Measurements from ENCODE around the gene MRPL53. TPM values are rescaled to one million over a fixed set of nuclear protein-coding genes. Genes with fewer than 3 reads are reported as not detected.

The MRPL53 gene
- total and polyA plus RNA-seq, 2 of the 13 experiments (the other 11 are each of a cell fraction or from before 2014, with no cell fraction given): 34.3 to 51.9 TPM

GRCh38 chr2:74440378-74441169 lies 31.9 kb downstream of the MRPL53 start (continued):
- TF ChIP-seq, protein P1, sequence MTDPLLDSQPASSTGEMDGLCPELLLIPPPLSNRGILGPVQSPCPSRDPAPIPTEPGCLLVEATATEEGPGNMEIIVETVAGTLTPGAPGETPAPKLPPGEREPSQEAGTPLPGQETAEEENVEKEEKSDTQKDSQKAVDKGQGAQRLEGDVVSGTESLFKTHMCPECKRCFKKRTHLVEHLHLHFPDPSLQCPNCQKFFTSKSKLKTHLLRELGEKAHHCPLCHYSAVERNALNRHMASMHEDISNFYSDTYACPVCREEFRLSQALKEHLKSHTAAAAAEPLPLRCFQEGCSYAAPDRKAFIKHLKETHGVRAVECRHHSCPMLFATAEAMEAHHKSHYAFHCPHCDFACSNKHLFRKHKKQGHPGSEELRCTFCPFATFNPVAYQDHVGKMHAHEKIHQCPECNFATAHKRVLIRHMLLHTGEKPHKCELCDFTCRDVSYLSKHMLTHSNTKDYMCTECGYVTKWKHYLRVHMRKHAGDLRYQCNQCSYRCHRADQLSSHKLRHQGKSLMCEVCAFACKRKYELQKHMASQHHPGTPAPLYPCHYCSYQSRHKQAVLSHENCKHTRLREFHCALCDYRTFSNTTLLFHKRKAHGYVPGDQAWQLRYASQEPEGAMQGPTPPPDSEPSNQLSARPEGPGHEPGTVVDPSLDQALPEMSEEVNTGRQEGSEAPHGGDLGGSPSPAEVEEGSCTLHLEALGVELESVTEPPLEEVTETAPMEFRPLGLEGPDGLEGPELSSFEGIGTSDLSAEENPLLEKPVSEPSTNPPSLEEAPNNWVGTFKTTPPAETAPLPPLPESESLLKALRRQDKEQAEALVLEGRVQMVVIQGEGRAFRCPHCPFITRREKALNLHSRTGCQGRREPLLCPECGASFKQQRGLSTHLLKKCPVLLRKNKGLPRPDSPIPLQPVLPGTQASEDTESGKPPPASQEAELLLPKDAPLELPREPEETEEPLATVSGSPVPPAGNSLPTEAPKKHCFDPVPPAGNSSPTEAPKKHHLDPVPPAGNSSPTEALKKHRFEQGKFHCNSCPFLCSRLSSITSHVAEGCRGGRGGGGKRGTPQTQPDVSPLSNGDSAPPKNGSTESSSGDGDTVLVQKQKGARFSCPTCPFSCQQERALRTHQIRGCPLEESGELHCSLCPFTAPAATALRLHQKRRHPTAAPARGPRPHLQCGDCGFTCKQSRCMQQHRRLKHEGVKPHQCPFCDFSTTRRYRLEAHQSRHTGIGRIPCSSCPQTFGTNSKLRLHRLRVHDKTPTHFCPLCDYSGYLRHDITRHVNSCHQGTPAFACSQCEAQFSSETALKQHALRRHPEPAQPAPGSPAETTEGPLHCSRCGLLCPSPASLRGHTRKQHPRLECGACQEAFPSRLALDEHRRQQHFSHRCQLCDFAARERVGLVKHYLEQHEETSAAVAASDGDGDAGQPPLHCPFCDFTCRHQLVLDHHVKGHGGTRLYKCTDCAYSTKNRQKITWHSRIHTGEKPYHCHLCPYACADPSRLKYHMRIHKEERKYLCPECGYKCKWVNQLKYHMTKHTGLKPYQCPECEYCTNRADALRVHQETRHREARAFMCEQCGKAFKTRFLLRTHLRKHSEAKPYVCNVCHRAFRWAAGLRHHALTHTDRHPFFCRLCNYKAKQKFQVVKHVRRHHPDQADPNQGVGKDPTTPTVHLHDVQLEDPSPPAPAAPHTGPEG (CRISPR knock-in tag; IDR thresholded peaks at IDR 0.05): peak; percentile 51; the same call in 1 of the 2 replicates
- TF ChIP-seq CHD4 (IDR thresholded peaks at IDR 0.05; ENCODE audit: borderline replicate concordance, low read length) (peak; percentile 62; the same call in 1 of the 2 replicates), ZSCAN31 (CRISPR knock-in tag; IDR thresholded peaks at IDR 0.05; ENCODE audit: low read depth) (no peak; the same call in none of the 2 replicates), PHF5A (CRISPR knock-in tag; IDR thresholded peaks at IDR 0.05; ENCODE audit: low read depth, unreplicated experiment) (no peak), TCF12 (IDR thresholded peaks at IDR 0.05) (no peak), TCF12 (CRISPR knock-in tag; IDR thresholded peaks at IDR 0.05) (peak; percentile 83), CBX2 (IDR thresholded peaks at IDR 0.05; ENCODE audit: low read depth, low read length) (no peak), CBX2 (CRISPR knock-in tag; IDR thresholded peaks at IDR 0.05; ENCODE audit: low read depth) (peak; percentile 80), TOPORS (CRISPR knock-in tag; IDR thresholded peaks at IDR 0.05) (no peak; the same call in 1 of the 2 replicates), ZNF382 (CRISPR knock-in tag; IDR thresholded peaks at IDR 0.05; ENCODE audit: borderline replicate concordance) (no peak), HOXA7 (CRISPR knock-in tag; IDR thresholded peaks at IDR 0.05) (no peak), MIER3 (CRISPR knock-in tag; IDR thresholded peaks at IDR 0.05; ENCODE audit: borderline replicate concordance) (peak; percentile 68; the same call in 1 of the 2 replicates), RXRB (CRISPR knock-in tag; IDR thresholded peaks at IDR 0.05; ENCODE audit: borderline replicate concordance) (peak; percentile 77), PCBP2 (optimal IDR thresholded peaks at IDR 0.05; ENCODE audit: low read depth, low read length, poor library complexity, severe bottlenecking) (peak; percentile 54), RORA (CRISPR knock-in tag; IDR thresholded peaks at IDR 0.05) (no peak)
- TF ChIP-seq, protein P2, sequence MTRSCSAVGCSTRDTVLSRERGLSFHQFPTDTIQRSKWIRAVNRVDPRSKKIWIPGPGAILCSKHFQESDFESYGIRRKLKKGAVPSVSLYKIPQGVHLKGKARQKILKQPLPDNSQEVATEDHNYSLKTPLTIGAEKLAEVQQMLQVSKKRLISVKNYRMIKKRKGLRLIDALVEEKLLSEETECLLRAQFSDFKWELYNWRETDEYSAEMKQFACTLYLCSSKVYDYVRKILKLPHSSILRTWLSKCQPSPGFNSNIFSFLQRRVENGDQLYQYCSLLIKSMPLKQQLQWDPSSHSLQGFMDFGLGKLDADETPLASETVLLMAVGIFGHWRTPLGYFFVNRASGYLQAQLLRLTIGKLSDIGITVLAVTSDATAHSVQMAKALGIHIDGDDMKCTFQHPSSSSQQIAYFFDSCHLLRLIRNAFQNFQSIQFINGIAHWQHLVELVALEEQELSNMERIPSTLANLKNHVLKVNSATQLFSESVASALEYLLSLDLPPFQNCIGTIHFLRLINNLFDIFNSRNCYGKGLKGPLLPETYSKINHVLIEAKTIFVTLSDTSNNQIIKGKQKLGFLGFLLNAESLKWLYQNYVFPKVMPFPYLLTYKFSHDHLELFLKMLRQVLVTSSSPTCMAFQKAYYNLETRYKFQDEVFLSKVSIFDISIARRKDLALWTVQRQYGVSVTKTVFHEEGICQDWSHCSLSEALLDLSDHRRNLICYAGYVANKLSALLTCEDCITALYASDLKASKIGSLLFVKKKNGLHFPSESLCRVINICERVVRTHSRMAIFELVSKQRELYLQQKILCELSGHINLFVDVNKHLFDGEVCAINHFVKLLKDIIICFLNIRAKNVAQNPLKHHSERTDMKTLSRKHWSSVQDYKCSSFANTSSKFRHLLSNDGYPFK (CRISPR knock-in tag; IDR thresholded peaks at IDR 0.05; ENCODE audit: borderline replicate concordance): peak; percentile 79; the same call in 1 of the 2 replicates
- TF ChIP-seq, protein P3, sequence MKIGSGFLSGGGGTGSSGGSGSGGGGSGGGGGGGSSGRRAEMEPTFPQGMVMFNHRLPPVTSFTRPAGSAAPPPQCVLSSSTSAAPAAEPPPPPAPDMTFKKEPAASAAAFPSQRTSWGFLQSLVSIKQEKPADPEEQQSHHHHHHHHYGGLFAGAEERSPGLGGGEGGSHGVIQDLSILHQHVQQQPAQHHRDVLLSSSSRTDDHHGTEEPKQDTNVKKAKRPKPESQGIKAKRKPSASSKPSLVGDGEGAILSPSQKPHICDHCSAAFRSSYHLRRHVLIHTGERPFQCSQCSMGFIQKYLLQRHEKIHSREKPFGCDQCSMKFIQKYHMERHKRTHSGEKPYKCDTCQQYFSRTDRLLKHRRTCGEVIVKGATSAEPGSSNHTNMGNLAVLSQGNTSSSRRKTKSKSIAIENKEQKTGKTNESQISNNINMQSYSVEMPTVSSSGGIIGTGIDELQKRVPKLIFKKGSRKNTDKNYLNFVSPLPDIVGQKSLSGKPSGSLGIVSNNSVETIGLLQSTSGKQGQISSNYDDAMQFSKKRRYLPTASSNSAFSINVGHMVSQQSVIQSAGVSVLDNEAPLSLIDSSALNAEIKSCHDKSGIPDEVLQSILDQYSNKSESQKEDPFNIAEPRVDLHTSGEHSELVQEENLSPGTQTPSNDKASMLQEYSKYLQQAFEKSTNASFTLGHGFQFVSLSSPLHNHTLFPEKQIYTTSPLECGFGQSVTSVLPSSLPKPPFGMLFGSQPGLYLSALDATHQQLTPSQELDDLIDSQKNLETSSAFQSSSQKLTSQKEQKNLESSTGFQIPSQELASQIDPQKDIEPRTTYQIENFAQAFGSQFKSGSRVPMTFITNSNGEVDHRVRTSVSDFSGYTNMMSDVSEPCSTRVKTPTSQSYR (CRISPR knock-in tag; IDR thresholded peaks at IDR 0.05; ENCODE audit: borderline replicate concordance): peak; percentile 58; the same call in 1 of the 2 replicates

Data from HepG2 (cell line).